Measurements from ENCODE around the gene PSMA8. TPM values are rescaled to one million over a fixed set of nuclear protein-coding genes. Genes with fewer than 3 reads are reported as not detected.

Gene PSMA8
- polyA plus RNA-seq, 1 of the 3 experiments (the other 2 are of a cell fraction): not detected

GRCh38 chr18:26226229-26227050 lies 92.8 kb downstream of the PSMA8 start, which contains the start of gene TAF4B (continued):
- TF ChIP-seq EP300 (IDR thresholded peaks at IDR 0.05; ENCODE audit: borderline replicate concordance in 1 of 2, low read depth in 1 of 2, low read length in 1 of 2) (no peak), ELF1 (IDR thresholded peaks at IDR 0.05) (no peak), USF2 (IDR thresholded peaks at IDR 0.05; ENCODE audit: borderline replicate concordance, low read depth, low read length) (peak; percentile 59; the same call in 1 of the 2 replicates), SIN3A (IDR thresholded peaks at IDR 0.05; ENCODE audit: borderline replicate concordance, low read depth, low read length) (0 out of 2 replicates have a peak, but pooled peaks have one; percentile 21), IRF3 (IDR thresholded peaks at IDR 0.05; ENCODE audit: low read depth, low read length) (no peak), FOXM1 (IDR thresholded peaks at IDR 0.05; ENCODE audit: low read depth) (no peak), MEF2A (IDR thresholded peaks at IDR 0.05; ENCODE audit: borderline replicate concordance, low read depth) (no peak), TCF12 (IDR thresholded peaks at IDR 0.05) (no peak), SMC3 (IDR thresholded peaks at IDR 0.05; ENCODE audit: low read depth, low read length) (no peak), RXRA (IDR thresholded peaks at IDR 0.05; ENCODE audit: borderline replicate concordance, low read depth) (no peak), POLR2AphosphoS5 (IDR thresholded peaks at IDR 0.05; ENCODE audit: low read depth, low read length) (no peak)

- Histone ChIP-seq H3K27ac (ENCODE audit: low read depth in 2 of 2, low read length in 1 of 2) (no peak overlapping the region), H4K20me1 (ENCODE audit: insufficient read depth) (no peaks in the 10 kb centered on the region), H3K27me3 (ENCODE audit: insufficient read depth) (no peaks in the 10 kb centered on the region), H3K79me2 (ENCODE audit: insufficient read depth) (no peaks in the 10 kb centered on the region), H3K9ac (peak overlapping the region; percentile 69; the same call in 1 of the 2 replicates), H3K4me1 (ENCODE audit: control insufficient read depth in 1 of 2, insufficient read depth in 2 of 2, low read depth in 1 of 2, low read length in 1 of 2) (peaks cover 0 to 3% of the 10 kb centered on the region in 2 experiments; a peak in 2 of 4 replicates), H3F3A (replicated peaks; ENCODE audit: insufficient read depth) (peaks cover 4% of the 10 kb centered on the region), H3K9me2 (no peaks in the 10 kb centered on the region), H3K36me3 (replicated peaks in 1 of 2; ENCODE audit: control insufficient read depth in 1 of 2, insufficient read depth in 2 of 2, low read length in 1 of 2) (no peaks in the 10 kb centered on the region), H3K4me2 (peak overlapping the region; percentile 97), H3K4me3 (ENCODE audit: low read depth in 2 of 2, low read length in 1 of 2) (peak overlapping the region; percentile 84 to 92), H3K9me3 (no peaks in the 10 kb centered on the region), H2AFZ (ENCODE audit: low read depth) (peak overlapping the region; percentile 98)
- WGBS (ENCODE audit: low lambda C conversion rate): 22% methylated on average over 19 of the region's 28 CpGs
- TF ChIP-seq FOXJ3 (CRISPR knock-in tag; IDR thresholded peaks at IDR 0.05): no peak
- TF ChIP-seq GABPA (IDR thresholded peaks at IDR 0.05; ENCODE audit: low read depth): no peak
- no peak for TF ChIP-seq RXRA (IDR thresholded peaks at IDR 0.05; ENCODE audit: borderline replicate concordance, low read depth)
- no peak for TF ChIP-seq CHD2 (IDR thresholded peaks at IDR 0.05; ENCODE audit: low read length, partially characterized antibody)
- TF ChIP-seq MXI1 (IDR thresholded peaks at IDR 0.05; ENCODE audit: low read depth, low read length): no peak
- TF ChIP-seq FOXM1 (IDR thresholded peaks at IDR 0.05; ENCODE audit: low read depth): no peak
- TF ChIP-seq YY1 (IDR thresholded peaks at IDR 0.05; ENCODE audit: low read depth): no peak
- TF ChIP-seq POLR2AphosphoS5 (IDR thresholded peaks at IDR 0.05; ENCODE audit: low read depth, low read length): no peak
- TF ChIP-seq NRF1 (IDR thresholded peaks at IDR 0.05; ENCODE audit: low read depth, low read length): no peak
- no peak for TF ChIP-seq USF2 (IDR thresholded peaks at IDR 0.05; ENCODE audit: borderline replicate concordance, low read depth, low read length)
- ChIA-PET POLR2A (interaction anchor here (1.1 to 1.4 kb wide), 2 partner anchors 28 to 136 kb away, joined by 4 read pairs; partner anchors contain the start of gene SS18), CTCF (interaction anchor here (0.9 to 1.0 kb wide), 3 partner anchors 13 to 124 kb away, joined by 3 to 4 read pairs (median 4); no protein-coding TSS in a partner anchor)
- DNase-seq: no peak
Observed at GRCh38 chr18:26227051-26227670, 93.5 kb downstream of the PSMA8 start.

All from SK-N-SH (cell line).